HepG2 (cell line): Measurements from ENCODE around the gene LRRC8E. TPM values are rescaled to one million over a fixed set of nuclear protein-coding genes. Genes with fewer than 3 reads are reported as not detected.

Source experiments
- BORCS8-MEF2B ChIP-seq: sonication (generic); formaldehyde crosslinking; IDR thresholded peaks from 2 replicates; pipeline ENCODE4 v1.8.0; 2022; ENCODE audit warnings: mild to moderate bottlenecking, missing genetic modification reagents
- DRAP1 ChIP-seq: IDR thresholded peaks from 2 replicates; pipeline ENCODE4 v1.6.1; 2016; ENCODE audit warnings: missing genetic modification reagents, missing compliant biosample characterization
- FOSL2 ChIP-seq: sonication (generic); formaldehyde crosslinking; IDR thresholded peaks from 2 replicates; pipeline ENCODE4 v1.4.0; 2020; ENCODE audit warnings: missing genetic modification reagents
- HDAC2 ChIP-seq: sonication (generic); formaldehyde crosslinking; IDR thresholded peaks from 2 replicates; pipeline ENCODE4 v1.4.0; 2020; ENCODE audit warnings: missing genetic modification reagents
- ISL2 ChIP-seq: sonication (generic); formaldehyde crosslinking; IDR thresholded peaks from 2 replicates; pipeline ENCODE4 v1.5.0; 2020; ENCODE audit warnings: missing genetic modification reagents
- KAT2B ChIP-seq: fragments of 150-350 bp; IDR thresholded peaks from 2 replicates; pipeline ENCODE4 v1.6.1; 2014; ENCODE audit warnings: low read depth, low read length, borderline replicate concordance
- MAFF ChIP-seq: IDR thresholded peaks from 2 replicates; pipeline ENCODE4 v1.6.1; 2011; ENCODE audit warnings: low read depth, low read length, improper control_type of control experiment
- MED1 ChIP-seq: sonication (generic); formaldehyde crosslinking; IDR thresholded peaks from 2 replicates; pipeline ENCODE4 v1.4.0; 2020; ENCODE audit warnings: missing genetic modification reagents
- NFRKB ChIP-seq: fragments of 450-650 bp; IDR thresholded peaks from 2 replicates; pipeline ENCODE4 v1.6.1; 2017
- RARG ChIP-seq: sonication (generic); formaldehyde crosslinking; IDR thresholded peaks from 2 replicates; pipeline ENCODE4 v1.4.0; 2020; ENCODE audit warnings: low read depth, mild to moderate bottlenecking, missing genetic modification reagents
- RFX3 ChIP-seq: IDR thresholded peaks from 2 replicates; pipeline ENCODE4 v1.6.1; 2016; ENCODE audit warnings: missing biosample characterization, missing genetic modification reagents
- SMAD3 ChIP-seq: sonication (generic); formaldehyde crosslinking; IDR thresholded peaks from 2 replicates; pipeline ENCODE4 v1.4.0; 2020; ENCODE audit warnings: missing genetic modification reagents
- SPEN ChIP-seq: sonication (generic); formaldehyde crosslinking; IDR thresholded peaks from 2 replicates; pipeline ENCODE4 v1.5.1; 2020; ENCODE audit warnings: low read depth, mild to moderate bottlenecking, missing genetic modification reagents
- TGIF2 ChIP-seq: IDR thresholded peaks from 2 replicates; pipeline ENCODE4 v1.6.1; 2016; ENCODE audit warnings: control low read depth, missing compliant biosample characterization
- TOPORS ChIP-seq: sonication (generic); formaldehyde crosslinking; IDR thresholded peaks from 2 replicates; pipeline ENCODE4 v1.8.0; 2023; ENCODE audit warnings: mild to moderate bottlenecking, missing genetic modification reagents
- U2AF2 ChIP-seq: fragments of 200-400 bp; formaldehyde crosslinking; IDR thresholded peaks from 2 replicates; pipeline ENCODE4 v1.6.1; 2017; ENCODE audit warnings: low read depth, mild to moderate bottlenecking, low read length
- ZNF121 ChIP-seq: sonication (generic); formaldehyde crosslinking; IDR thresholded peaks from 2 replicates; pipeline ENCODE4 v1.5.0; 2020; ENCODE audit warnings: mild to moderate bottlenecking, missing genetic modification reagents
- ZNF407 ChIP-seq: sonication (generic); formaldehyde crosslinking; IDR thresholded peaks from one replicate; pipeline ENCODE4 v1.5.1; 2020; ENCODE audit warnings: mild to moderate bottlenecking, missing genetic modification reagents; ENCODE audit errors: not compliant biosample characterization
- ZNF530 ChIP-seq: sonication (generic); formaldehyde crosslinking; IDR thresholded peaks from 2 replicates; pipeline ENCODE4 v1.5.0; 2020; ENCODE audit warnings: low read depth, mild to moderate bottlenecking, missing genetic modification reagents
- polyA plus RNA-seq, 8 experiments: library from polyadenylated mRNA; depleted of rRNA in 3 of 8; stranded (reverse) in 7 of 8; unstranded in 1 of 8; fragments of >200 nt; fragmentation: Illumina TruSeq in 4 of 8; extraction: Trizol in 4 of 8; gene quantifications; 2 replicates each; pipeline versions ENCODE4 v1.2.1 to v1.2.3, GENCODE V29; 2011 to 2016; ENCODE audit warnings: low read depth in 4 of 8, missing spikeins in 1 of 8, mixed read lengths in 1 of 8; ENCODE audit not compliant: insufficient read depth in 1 of 8
- total RNA-seq, 5 experiments: library from RNA; depleted of rRNA; stranded (reverse); fragments of >200 nt; fragmentation: Illumina TruSeq; extraction: Trizol; gene quantifications; 2 replicates each; pipeline ENCODE4 v1.2.3, GENCODE V29; 2016; ENCODE audit warnings: low read depth in 1 of 5
- TF ChIP-seq, protein P1 (sequence below): IDR thresholded peaks from 2 replicates; pipeline ENCODE4 v1.6.1; 2016; ENCODE audit warnings: control low read depth
- TF ChIP-seq, protein P2 (sequence below): sonication (generic); formaldehyde crosslinking; IDR thresholded peaks from 2 replicates; pipeline ENCODE4 v1.8.1; 2022; ENCODE audit warnings: mild to moderate bottlenecking, missing genetic modification reagents

Gene LRRC8E
- total and polyA plus RNA-seq, 2 of the 13 experiments (the other 11 are each of a cell fraction or from before 2014, with no cell fraction given) = 8.0 to 10.3 TPM

DNA sequence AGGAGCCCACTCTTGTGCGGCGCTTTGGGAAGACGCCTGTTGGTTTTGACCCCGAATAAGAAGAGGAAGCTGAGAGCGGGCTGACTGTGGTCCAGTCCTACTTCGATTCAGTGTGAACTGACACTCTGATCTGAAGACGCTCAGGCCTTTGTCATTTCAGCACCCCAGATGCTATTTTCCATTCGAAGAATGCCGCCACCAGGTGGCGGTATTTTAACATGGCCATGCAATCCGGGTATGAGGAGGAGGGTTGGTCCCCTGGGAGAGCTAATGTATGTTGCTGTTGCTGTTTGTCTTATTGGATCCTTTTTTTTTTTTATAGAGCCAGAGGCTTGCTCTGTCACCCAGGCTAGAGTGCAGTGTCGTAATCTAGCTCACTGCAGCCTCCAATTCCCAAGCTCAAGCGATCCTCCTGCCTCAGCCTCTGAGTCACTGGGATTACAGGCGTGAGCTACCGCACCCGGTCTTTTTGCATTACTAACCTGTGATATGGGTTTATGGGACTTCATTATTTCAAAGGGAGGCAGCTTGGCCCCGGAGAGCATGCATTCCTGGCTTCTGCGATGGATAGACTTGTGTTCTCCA, 56.0 kb downstream of the LRRC8E start (continued):
- TF ChIP-seq MED1 (CRISPR knock-in tag) (no peak), TOPORS (CRISPR knock-in tag) (no peak), HDAC2 (0 out of 2 replicates have a peak, but pooled peaks have one; percentile 8), U2AF2 (no peak), SPEN (CRISPR knock-in tag) (no peak), BORCS8-MEF2B (0 out of 2 replicates have a peak, but pooled peaks have one; percentile 2), ISL2 (CRISPR knock-in tag) (no peak), ZNF121 (no peak), NFRKB (no peak), KAT2B (no peak), DRAP1 (CRISPR knock-in tag) (no peak), ZNF407 (CRISPR knock-in tag) (no peak), RFX3 (CRISPR knock-in tag) (no peak; the same call in 1 of the 2 replicates), FOSL2 (CRISPR knock-in tag) (no peak), MAFF (no peak), RARG (CRISPR knock-in tag) (no peak), ZNF530 (no peak), SMAD3 (CRISPR knock-in tag) (no peak), TGIF2 (0 out of 2 replicates have a peak, but pooled peaks have one; percentile 30)
- TF ChIP-seq, protein P1, sequence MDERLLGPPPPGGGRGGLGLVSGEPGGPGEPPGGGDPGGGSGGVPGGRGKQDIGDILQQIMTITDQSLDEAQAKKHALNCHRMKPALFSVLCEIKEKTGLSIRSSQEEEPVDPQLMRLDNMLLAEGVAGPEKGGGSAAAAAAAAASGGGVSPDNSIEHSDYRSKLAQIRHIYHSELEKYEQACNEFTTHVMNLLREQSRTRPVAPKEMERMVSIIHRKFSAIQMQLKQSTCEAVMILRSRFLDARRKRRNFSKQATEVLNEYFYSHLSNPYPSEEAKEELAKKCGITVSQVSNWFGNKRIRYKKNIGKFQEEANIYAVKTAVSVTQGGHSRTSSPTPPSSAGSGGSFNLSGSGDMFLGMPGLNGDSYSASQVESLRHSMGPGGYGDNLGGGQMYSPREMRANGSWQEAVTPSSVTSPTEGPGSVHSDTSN (CRISPR knock-in tag) = no peak
- TF ChIP-seq, protein P2, sequence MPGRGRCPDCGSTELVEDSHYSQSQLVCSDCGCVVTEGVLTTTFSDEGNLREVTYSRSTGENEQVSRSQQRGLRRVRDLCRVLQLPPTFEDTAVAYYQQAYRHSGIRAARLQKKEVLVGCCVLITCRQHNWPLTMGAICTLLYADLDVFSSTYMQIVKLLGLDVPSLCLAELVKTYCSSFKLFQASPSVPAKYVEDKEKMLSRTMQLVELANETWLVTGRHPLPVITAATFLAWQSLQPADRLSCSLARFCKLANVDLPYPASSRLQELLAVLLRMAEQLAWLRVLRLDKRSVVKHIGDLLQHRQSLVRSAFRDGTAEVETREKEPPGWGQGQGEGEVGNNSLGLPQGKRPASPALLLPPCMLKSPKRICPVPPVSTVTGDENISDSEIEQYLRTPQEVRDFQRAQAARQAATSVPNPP (CRISPR knock-in tag) = no peak
